Ishikawa (cell line): Measurements from ENCODE around the gene ZSWIM6.

ENCODE experiments used
- CEBPB ChIP-seq: IDR thresholded peaks from 2 replicates; pipeline ENCODE4 v1.6.1; 2012
- CREB1 ChIP-seq: IDR thresholded peaks from 2 replicates; pipeline ENCODE4 v1.6.1; 2012; ENCODE audit warnings: low read depth
- EGR1 ChIP-seq: IDR thresholded peaks from 2 replicates; pipeline ENCODE4 v1.6.1; 2012
- EP300 ChIP-seq: IDR thresholded peaks from 2 replicates; pipeline ENCODE4 v1.6.1; 2012; ENCODE audit warnings: borderline replicate concordance
- FOXM1 ChIP-seq: IDR thresholded peaks from 2 replicates; pipeline ENCODE4 v1.6.1; 2012; ENCODE audit warnings: low read depth, borderline replicate concordance
- MAX ChIP-seq: IDR thresholded peaks from 2 replicates; pipeline ENCODE4 v1.6.1; 2012
- NFIC ChIP-seq: IDR thresholded peaks from 2 replicates; pipeline ENCODE4 v1.6.1; 2012
- RAD21 ChIP-seq: IDR thresholded peaks from 2 replicates; pipeline ENCODE4 v1.6.1; 2012; ENCODE audit warnings: low read depth
- TAF1 ChIP-seq: IDR thresholded peaks from 2 replicates; pipeline ENCODE4 v1.6.1; 2012; ENCODE audit warnings: low read depth, mild to moderate bottlenecking
- TCF12 ChIP-seq: IDR thresholded peaks from 2 replicates; pipeline ENCODE4 v1.6.1; 2012; ENCODE audit warnings: low read depth
- TEAD4 ChIP-seq: IDR thresholded peaks from 2 replicates; pipeline ENCODE4 v1.6.1; 2012
- USF1 ChIP-seq: IDR thresholded peaks from 2 replicates; pipeline ENCODE4 v1.6.1; 2012
- YY1 ChIP-seq: IDR thresholded peaks from 2 replicates; pipeline ENCODE4 v1.6.1; 2012; ENCODE audit warnings: low read depth
- ZBTB7A ChIP-seq: IDR thresholded peaks from 2 replicates; pipeline ENCODE4 v1.6.1; 2012; ENCODE audit warnings: low read depth
- TF ChIP-seq, protein P1 (sequence below): IDR thresholded peaks from 2 replicates; pipeline ENCODE4 v1.6.1; 2012; ENCODE audit warnings: low read depth, mild to moderate bottlenecking

The ZSWIM6 gene

GRCh38 chr5:61409568-61409967, 77.5 kb downstream of the ZSWIM6 start:
- no peak; the same call in 1 of the 2 replicates for TF ChIP-seq EP300
- no peak for TF ChIP-seq FOXM1
- TF ChIP-seq TCF12 = peak; percentile 32; the same call in 1 of the 2 replicates
- TF ChIP-seq TAF1 = no peak
- TF ChIP-seq CEBPB = no peak
- no peak for TF ChIP-seq RAD21
- peak; percentile 89 for TF ChIP-seq TEAD4
- no peak for TF ChIP-seq CREB1
- TF ChIP-seq YY1 = no peak
- TF ChIP-seq ZBTB7A = no peak
- TF ChIP-seq USF1 = no peak
- no peak; the same call in 1 of the 2 replicates for TF ChIP-seq NFIC
- TF ChIP-seq, protein P1, sequence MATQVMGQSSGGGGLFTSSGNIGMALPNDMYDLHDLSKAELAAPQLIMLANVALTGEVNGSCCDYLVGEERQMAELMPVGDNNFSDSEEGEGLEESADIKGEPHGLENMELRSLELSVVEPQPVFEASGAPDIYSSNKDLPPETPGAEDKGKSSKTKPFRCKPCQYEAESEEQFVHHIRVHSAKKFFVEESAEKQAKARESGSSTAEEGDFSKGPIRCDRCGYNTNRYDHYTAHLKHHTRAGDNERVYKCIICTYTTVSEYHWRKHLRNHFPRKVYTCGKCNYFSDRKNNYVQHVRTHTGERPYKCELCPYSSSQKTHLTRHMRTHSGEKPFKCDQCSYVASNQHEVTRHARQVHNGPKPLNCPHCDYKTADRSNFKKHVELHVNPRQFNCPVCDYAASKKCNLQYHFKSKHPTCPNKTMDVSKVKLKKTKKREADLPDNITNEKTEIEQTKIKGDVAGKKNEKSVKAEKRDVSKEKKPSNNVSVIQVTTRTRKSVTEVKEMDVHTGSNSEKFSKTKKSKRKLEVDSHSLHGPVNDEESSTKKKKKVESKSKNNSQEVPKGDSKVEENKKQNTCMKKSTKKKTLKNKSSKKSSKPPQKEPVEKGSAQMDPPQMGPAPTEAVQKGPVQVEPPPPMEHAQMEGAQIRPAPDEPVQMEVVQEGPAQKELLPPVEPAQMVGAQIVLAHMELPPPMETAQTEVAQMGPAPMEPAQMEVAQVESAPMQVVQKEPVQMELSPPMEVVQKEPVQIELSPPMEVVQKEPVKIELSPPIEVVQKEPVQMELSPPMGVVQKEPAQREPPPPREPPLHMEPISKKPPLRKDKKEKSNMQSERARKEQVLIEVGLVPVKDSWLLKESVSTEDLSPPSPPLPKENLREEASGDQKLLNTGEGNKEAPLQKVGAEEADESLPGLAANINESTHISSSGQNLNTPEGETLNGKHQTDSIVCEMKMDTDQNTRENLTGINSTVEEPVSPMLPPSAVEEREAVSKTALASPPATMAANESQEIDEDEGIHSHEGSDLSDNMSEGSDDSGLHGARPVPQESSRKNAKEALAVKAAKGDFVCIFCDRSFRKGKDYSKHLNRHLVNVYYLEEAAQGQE = no peak
- no peak for TF ChIP-seq EGR1
- TF ChIP-seq MAX = peak; percentile 24; the same call in 1 of the 2 replicates

DNA sequence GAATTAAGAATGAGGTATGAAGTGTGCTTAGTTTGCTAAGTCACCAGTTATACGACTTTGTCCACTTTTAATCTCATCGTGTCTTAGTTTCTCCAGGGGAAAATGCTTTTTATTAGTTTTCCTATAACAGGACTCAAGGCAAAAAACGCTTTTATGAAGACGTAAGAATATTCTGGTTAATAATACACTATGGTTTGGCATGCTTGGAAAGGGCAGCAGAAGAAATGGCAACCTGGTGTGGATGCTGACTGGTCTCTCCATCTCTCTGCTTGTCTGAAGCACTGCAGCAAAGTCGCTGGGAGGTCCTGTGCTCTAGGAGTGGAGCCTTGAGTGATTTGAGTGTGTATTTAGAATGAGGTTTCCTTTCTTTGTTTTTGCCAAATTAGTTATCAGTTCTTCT, 78.8 kb downstream of the ZSWIM6 start:
- TF ChIP-seq CREB1 (no peak), MAX (no peak), RAD21 (no peak), CEBPB (no peak), TAF1 (no peak), TEAD4 (no peak), EGR1 (no peak), EP300 (no peak), TCF12 (no peak), FOXM1 (no peak), YY1 (no peak), ZBTB7A (no peak), USF1 (no peak), NFIC (no peak)
- TF ChIP-seq, protein P1 = no peak

- no peak for TF ChIP-seq TCF12
- no peak for TF ChIP-seq ZBTB7A
- TF ChIP-seq MAX = no peak
- TF ChIP-seq NFIC = no peak
- TF ChIP-seq FOXM1 = no peak
- TF ChIP-seq CEBPB = no peak
- TF ChIP-seq CREB1 = no peak
Observed at GRCh38 chr5:61412361-61412760, 80.3 kb downstream of the ZSWIM6 start.

- TF ChIP-seq NFIC = no peak
- no peak for TF ChIP-seq CREB1
- no peak for TF ChIP-seq RAD21
Observed at GRCh38 chr5:61414806-61415205, 82.7 kb downstream of the ZSWIM6 start.

DNA sequence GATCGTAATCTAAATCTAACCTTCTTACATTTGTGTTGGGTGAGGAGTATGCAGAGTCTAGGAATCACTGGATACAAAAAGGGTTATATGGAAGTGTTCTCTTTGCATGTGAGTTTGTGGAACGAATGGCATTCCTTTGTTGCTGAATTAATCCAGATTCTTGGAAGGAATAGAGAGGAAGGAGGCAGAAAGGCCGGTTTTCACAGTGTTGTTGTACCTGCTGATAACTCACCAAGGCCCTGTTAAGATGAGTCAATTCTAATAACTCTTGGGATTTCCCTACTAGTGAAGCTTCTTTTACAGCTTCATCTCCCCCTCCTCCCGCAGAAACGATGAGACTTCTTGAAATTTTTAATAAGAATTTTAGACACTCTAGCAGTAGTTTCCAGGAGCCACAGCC, 84.0 kb downstream of the ZSWIM6 start:
- no peak for TF ChIP-seq EP300
- TF ChIP-seq FOXM1 = no peak
- no peak for TF ChIP-seq RAD21
- TF ChIP-seq TEAD4 = no peak
- no peak for TF ChIP-seq YY1
- no peak for TF ChIP-seq MAX
- TF ChIP-seq CEBPB = no peak
- TF ChIP-seq CREB1 = no peak
- no peak for TF ChIP-seq EGR1
- no peak for TF ChIP-seq ZBTB7A
- no peak for TF ChIP-seq USF1
- TF ChIP-seq TCF12 = no peak
